Measurements from ENCODE around the gene PITPNC1. TPM values are rescaled to one million over a fixed set of nuclear protein-coding genes. Genes with fewer than 3 reads are reported as not detected.
"Not testable (repeated sequence)": the region's sequence is repeated elsewhere in the genome, so short reads cannot be mapped to it uniquely, and the experiment has no call there.

Gene PITPNC1
- total RNA-seq, 2 donors from 2014 or later, result 22.3 to 24.3 TPM

GRCh38 chr17:67637901-67638641, 261.0 kb downstream of the PITPNC1 start:
- intact Hi-C loops (cut with DNase I), result no loop called here
- peak; percentile 20 for DNase-seq (ENCODE audit: low spot score)

DNA sequence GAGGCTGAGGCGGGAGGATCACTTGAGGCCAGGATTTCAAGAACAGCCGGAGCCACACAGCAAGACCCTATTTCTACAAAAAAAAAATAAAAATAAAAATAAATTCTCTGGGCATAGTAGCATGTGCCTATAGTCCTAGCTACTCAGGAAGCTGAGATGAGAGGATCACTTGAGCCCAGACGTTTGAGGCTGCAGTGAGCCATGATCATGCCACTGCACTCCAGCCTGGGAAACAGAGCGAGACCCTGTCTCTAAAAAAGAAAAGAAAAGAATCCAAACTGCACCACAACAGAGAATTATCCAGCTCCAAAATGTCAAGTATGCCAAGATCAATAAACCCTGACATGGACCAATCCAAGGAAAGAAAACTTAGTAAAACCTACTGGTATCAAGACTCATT, 261.8 kb downstream of the PITPNC1 start:
- intact Hi-C loops (cut with DNase I), result no loop called here
- peak; percentile 12 for DNase-seq (ENCODE audit: low spot score)

DNA sequence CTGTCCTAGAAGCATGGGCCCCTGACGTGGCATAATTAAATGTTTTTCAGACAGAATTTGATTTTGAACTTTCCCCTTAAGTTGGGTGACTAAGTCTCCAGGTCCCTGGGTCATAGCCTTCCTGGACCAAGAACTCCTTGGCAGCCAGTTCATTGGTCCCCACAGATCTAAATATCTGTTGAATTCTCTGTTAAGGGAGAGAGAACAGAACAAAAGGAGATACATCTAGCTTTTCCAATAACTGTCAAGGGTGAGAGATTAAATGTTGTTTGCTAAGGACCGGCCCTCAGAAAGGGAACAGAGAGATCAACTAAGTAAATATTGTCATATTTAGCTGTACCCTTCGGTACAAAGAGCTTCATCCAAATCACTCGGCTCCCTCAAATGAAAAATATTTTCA, 262.5 kb downstream of the PITPNC1 start:
- DNase-seq (ENCODE audit: low spot score), result peak; percentile 26
- intact Hi-C loops (cut with DNase I), result no loop called here

DNA sequence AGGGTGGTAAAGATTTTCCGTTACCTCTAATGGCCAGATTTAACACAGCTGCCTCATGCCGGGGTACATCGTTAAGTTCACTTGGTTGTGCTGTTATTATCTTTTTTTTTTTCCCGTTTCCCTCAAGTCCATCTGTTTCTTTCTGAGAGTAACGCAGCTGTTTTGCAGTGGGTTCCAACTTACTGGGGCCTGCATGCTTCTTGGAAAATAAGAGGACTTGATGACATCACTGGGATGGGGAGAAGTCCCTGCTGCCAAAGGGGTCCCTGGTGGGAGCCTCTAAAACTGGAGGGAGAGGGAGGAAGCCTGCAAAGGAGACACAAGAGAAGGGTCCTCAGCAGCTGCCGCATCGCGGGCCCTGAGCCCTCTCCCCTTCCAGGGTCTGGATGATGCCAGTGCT, 262.9 kb downstream of the PITPNC1 start:
- intact Hi-C loops (cut with DNase I), result no loop called here
- DNase-seq (ENCODE audit: low spot score), result peak; percentile 32

GRCh38 chr17:67642488-67642887, 265.4 kb downstream of the PITPNC1 start:
- intact Hi-C loops (cut with DNase I), result no loop called here
- peak; percentile 9 for DNase-seq (ENCODE audit: low spot score)

GRCh38 chr17:67644061-67644460, 267.0 kb downstream of the PITPNC1 start:
- intact Hi-C loops (cut with DNase I), result no loop called here
- peak; percentile 18 for DNase-seq (ENCODE audit: low spot score)

GRCh38 chr17:67645195-67645594, 268.1 kb downstream of the PITPNC1 start:
- peak; percentile 2 for DNase-seq (ENCODE audit: low spot score)
- intact Hi-C loops (cut with DNase I), result not testable (repeated sequence)

- intact Hi-C loops (cut with DNase I), result no loop called here
- peak; percentile 40 for DNase-seq (ENCODE audit: low spot score)
These were observed 269.4 kb downstream of the PITPNC1 start for GRCh38 chr17:67646472-67646871.

GRCh38 chr17:67647482-67647881, 270.4 kb downstream of the PITPNC1 start:
- intact Hi-C loops (cut with DNase I), result no loop called here
- no peak for DNase-seq (ENCODE audit: low spot score)

DNA sequence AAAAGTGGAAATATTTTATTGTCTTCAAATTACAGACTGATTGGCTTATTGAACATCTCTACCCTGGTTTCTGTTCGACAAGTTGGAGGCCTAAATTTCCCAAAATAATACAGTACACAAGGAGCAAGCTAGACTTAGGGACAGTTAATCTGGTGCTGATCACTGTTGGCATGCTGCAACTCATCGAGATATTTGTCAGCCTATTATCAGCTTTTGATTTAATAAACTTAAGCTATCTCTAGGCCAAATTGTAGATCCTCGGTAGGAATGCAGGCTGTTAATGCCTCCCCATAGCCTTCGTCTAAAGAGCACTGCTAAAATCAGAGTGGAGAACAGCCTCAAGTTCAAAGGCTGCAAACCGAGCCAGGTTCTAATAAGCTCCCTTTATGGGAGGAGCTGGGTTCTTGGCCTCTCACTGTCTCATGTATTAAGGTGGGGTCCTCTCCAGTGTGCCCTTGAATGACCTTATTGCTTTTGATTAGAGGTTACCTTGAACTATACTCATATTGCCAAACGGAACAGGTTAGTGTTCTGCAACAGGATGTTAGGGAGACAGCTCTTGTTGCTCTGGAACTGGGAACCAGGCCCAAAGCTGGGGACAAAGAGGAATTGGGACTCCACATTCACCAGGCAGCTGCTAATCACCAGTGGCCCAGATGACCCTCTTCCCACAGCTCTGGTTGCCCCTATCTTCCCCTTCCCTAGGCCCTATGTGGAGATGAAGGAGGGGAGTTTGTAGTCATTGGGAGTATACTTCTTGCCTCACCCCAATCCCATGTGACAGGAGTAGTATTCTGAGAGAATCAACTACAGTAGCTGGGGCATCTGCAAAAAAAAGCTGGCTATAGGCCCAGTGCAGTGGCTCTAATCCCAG, 271.2 kb downstream of the PITPNC1 start:
- intact Hi-C loops (cut with DNase I), result no loop called here
- DNase-seq (ENCODE audit: low spot score), result no peak

DNA sequence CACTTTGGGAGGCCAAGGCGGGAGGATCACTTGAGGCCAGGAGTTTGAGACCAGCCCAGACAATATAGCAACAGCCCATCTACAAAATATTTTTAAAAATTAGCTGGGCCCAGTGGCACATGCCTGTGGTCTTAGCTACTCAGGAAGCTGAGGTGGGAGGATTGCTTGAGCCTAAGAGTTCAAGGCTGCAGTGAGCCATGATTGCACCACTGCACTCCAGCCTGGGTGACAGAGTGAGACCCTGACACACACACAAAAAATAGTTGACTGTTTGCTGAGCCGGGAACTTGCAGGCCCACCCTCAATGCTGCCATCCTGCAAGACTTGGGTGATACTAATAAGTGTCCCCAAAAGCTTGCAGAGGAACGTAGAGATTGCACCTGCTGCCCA, 271.8 kb downstream of the PITPNC1 start:
- peak; percentile 16 for DNase-seq (ENCODE audit: low spot score)
- intact Hi-C loops (cut with DNase I), result not testable (repeated sequence)

DNA sequence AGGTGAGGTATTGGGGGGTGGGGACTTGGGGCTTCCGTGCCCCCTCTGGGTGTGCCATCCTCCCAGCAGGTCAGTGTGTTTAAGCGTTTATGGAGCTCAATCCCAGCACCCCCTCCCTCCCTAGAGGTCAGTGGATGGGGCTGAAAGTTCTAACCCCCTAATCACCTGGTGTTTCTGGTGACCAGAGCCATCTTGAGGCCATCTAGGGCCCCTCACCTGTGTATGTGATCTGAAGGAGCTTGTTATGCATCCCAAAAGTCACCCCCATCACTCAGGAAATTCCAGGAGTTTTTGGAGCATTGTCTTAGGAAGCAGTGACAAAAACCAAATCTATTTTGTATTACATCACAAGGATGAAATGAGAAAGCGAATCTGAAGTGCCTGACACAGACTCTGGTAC, 272.8 kb downstream of the PITPNC1 start:
- intact Hi-C loops (cut with DNase I), result loop anchor here in 1 of 2 donors (10.0 kb wide), 1 partner anchor 55 kb away; no protein-coding TSS in a partner anchor
- DNase-seq (ENCODE audit: low spot score), result no peak

DNA sequence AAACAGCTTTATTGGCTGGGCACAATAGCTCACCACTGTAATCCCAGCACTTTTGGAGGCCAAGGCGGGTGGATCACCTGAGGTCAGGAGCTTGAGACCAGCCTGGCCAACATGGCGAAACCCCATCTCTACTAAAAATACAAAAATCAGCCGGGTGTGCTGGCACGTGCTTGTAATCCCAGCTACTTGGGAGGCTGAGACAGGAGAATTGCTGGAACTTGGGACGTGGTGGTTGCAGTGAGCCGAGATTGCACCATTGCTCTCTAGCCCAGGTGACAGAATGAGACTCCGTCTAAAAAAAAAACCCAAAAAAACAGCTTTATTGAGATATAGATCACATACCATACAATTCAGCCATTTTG, 274.1 kb downstream of the PITPNC1 start:
- intact Hi-C loops (cut with DNase I), result loop anchor here in 1 of 2 donors (10.0 kb wide), 1 partner anchor 56 kb away; no protein-coding TSS in a partner anchor
- not testable (repeated sequence) for DNase-seq (ENCODE audit: low spot score)

GRCh38 chr17:67652433-67652832, 275.4 kb downstream of the PITPNC1 start:
- DNase-seq (ENCODE audit: low spot score), result no peak
- intact Hi-C loops (cut with DNase I), result loop anchor here in 1 of 2 donors (10.0 kb wide), 1 partner anchor 58 kb away; no protein-coding TSS in a partner anchor

DNA sequence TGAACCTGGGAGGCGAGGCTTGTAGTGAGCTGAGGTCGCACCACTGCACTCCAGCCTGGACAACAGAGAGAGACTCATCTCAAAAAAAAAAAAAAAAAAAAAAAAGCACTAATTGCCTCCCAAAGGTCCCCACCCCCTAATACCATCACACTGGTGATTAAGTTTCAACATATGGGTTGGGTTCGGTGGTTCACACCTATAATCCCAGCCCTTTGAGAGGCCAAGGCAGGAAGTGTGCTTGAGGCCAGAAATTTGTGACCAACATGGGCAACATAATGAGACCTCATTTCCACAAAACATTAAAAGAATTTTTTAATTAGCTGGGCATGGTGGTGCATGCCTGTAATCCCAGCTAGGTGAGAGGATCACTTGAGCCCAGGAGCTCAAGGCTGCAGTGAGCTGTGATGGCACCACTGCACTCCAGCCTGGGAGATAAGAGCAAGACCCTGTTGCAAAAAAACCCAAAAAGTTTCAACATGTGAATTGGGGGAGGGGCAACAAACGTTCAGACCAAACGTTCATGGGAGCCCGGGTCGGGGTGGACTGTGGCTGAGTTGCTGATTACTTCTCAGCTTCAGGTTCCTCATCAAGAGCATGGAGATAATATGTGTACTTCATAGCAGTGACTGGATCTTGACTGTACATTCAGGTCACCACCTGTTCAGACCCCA, 278.5 kb downstream of the PITPNC1 start:
- no peak for DNase-seq (ENCODE audit: low spot score)
- intact Hi-C loops (cut with DNase I), result loop anchor here in 1 of 2 donors (10.0 kb wide), 1 partner anchor 61 kb away; no protein-coding TSS in a partner anchor

- no peak for DNase-seq (ENCODE audit: low spot score)
- intact Hi-C loops (cut with DNase I), result loop anchor here in 1 of 2 donors (10.0 kb wide), 1 partner anchor 62 kb away; no protein-coding TSS in a partner anchor
These were observed 279.6 kb downstream of the PITPNC1 start for GRCh38 chr17:67656494-67657203.

GRCh38 chr17:67657596-67657995, 280.5 kb downstream of the PITPNC1 start:
- intact Hi-C loops (cut with DNase I), result loop anchor here in 1 of 2 donors (10.0 kb wide), 1 partner anchor 63 kb away; no protein-coding TSS in a partner anchor
- DNase-seq (ENCODE audit: low spot score), result no peak

GRCh38 chr17:67658265-67658664, 281.2 kb downstream of the PITPNC1 start:
- DNase-seq (ENCODE audit: low spot score), result no peak
- intact Hi-C loops (cut with DNase I), result loop anchor here in 1 of 2 donors (10.0 kb wide), 1 partner anchor 63 kb away; no protein-coding TSS in a partner anchor

DNA sequence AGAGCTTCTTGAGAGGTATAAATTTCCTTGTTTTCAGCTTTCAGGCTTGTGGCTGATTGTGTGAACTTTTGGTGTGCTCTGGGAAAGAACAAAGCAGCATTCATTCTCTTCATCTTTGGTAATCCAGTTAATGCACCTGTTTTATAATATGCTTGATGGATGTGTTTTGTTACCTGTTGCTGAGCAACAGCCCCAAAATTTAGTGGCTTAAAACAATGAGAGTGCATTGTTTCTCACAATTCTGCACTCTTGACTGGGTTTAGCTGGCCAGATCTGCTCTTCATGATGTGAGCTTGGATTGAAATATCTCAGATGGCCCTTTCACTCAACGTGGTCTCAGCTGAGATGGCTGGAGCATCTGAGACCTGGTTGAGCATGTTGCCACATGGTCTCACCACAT, 281.9 kb downstream of the PITPNC1 start:
- intact Hi-C loops (cut with DNase I), result loop anchor here in 1 of 2 donors (10.0 kb wide), 1 partner anchor 64 kb away; no protein-coding TSS in a partner anchor

More for the DNA sequence above, 281.9 kb downstream of the PITPNC1 start:
- no peak for DNase-seq (ENCODE audit: low spot score)

Measured in posterior vena cava (tissue), 2 donors.